Left ventricle myocardium inferior (tissue), 1 donor: ENCODE results near the gene FANCD2. TPM values are rescaled to one million over a fixed set of nuclear protein-coding genes. Genes with fewer than 3 reads are reported as not detected.
"Not testable (repeated sequence)": the region's sequence is repeated elsewhere in the genome, so short reads cannot be mapped to it uniquely, and the experiment has no call there.

ENCODE experiments used
- DNase-seq: peaks from one replicate; pipeline ENCODE4 v3.0.0-alpha.2; 2020
- H3K27ac ChIP-seq: fragments of 200-600 bp; replicated peaks from 2 replicates; pipeline ENCODE4 v1.8.0; 2021
- H3K27me3 ChIP-seq: fragments of 200-600 bp; 2 replicates; pipeline ENCODE4 v1.8.0; 2021; ENCODE audit warnings: low read depth
- H3K36me3 ChIP-seq: fragments of 200-600 bp; 2 replicates; pipeline ENCODE4 v1.8.0; 2021
- H3K4me1 ChIP-seq: fragments of 200-600 bp; 2 replicates; pipeline ENCODE4 v1.8.0; 2021
- H3K4me3 ChIP-seq: fragments of 200-600 bp; 2 replicates; pipeline ENCODE4 v1.8.0; 2021; ENCODE audit warnings: mild to moderate bottlenecking, moderate library complexity
- H3K9me3 ChIP-seq: fragments of 200-600 bp; replicated peaks from 2 replicates; pipeline ENCODE4 v1.8.0; 2021
- intact Hi-C: fragments of 100-400 bp; cut with micrococcal nuclease; formaldehyde crosslinking; loops from one replicate; pipeline ENCODE4 v1.11.0; 2022
- total RNA-seq: library from RNA; stranded (reverse); fragmentation: NEBNext Ultra II Directional; extraction: Animal tissue kit (Norgen Biotek cat#: 25700); gene quantifications from one replicate; pipeline ENCODE4 v1.2.1, GENCODE V29; 2021
- TF ChIP-seq, protein P1 (sequence below): fragments of 200-600 bp; IDR thresholded peaks from 2 replicates; pipeline ENCODE4 v1.8.0; 2021; ENCODE audit warnings: antibody characterized with exemption, mild to moderate bottlenecking, borderline replicate concordance
- donor health status: DM: no; HTN: yes; CAD: no; lungs with severe emphysema.

Gene FANCD2
- total RNA-seq, 1 donor from 2014 or later, result 0.77 TPM

DNA sequence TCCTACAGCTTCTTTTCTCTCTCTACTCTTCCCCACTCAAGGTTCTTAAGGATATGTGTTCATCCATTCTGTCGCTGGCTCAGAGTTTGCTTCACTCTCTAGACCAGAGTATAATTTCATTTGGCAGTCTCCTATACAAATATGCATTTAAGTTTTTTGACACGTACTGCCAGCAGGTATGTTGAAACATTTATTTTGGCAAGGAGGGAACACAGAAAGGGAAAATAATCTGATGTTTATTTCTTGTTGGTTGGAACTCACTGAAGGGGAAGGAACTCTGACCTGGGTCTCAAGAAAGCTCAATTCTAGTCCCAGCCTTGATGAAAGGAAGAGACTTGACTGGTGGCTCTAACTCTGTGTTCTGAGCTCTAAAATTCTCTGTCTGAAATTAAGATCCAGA, 21.6 kb downstream of the FANCD2 start:
- intact Hi-C loops, result no loop called here

DNA sequence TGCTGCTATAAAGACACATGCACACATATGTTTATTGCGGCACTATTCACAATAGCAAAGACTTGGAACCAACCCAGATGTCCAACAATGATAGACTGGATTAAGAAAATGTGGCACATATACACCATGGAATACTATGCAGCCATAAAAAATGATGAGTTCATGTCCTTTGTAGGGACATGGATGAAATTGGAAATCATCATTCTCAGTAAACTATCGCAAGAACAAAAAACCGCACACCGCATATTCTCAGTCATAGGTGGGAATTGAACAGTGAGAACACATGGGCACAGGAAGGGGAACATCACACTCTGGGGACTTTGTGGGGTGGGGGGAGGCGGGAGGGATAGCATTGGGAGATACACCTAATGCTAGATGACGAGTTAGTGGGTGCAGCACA, 26.8 kb downstream of the FANCD2 start:
- H3K36me3 ChIP-seq, DNase-seq, intact Hi-C loops, H3K4me1 ChIP-seq, H3K4me3 ChIP-seq, H3K27ac ChIP-seq, H3K27me3 ChIP-seq, H3K9me3 ChIP-seq: not testable (repeated sequence)

More for the DNA sequence above, 21.6 kb downstream of the FANCD2 start:
- Histone ChIP-seq H3K36me3 (no peaks in the 10 kb centered on the region), H3K27ac (no peak overlapping the region), H3K4me1 (no peaks in the 10 kb centered on the region), H3K27me3 (no peaks in the 10 kb centered on the region), H3K9me3 (no peaks in the 10 kb centered on the region), H3K4me3 (no peak overlapping the region)
- no peak for DNase-seq
- TF ChIP-seq, protein P1, sequence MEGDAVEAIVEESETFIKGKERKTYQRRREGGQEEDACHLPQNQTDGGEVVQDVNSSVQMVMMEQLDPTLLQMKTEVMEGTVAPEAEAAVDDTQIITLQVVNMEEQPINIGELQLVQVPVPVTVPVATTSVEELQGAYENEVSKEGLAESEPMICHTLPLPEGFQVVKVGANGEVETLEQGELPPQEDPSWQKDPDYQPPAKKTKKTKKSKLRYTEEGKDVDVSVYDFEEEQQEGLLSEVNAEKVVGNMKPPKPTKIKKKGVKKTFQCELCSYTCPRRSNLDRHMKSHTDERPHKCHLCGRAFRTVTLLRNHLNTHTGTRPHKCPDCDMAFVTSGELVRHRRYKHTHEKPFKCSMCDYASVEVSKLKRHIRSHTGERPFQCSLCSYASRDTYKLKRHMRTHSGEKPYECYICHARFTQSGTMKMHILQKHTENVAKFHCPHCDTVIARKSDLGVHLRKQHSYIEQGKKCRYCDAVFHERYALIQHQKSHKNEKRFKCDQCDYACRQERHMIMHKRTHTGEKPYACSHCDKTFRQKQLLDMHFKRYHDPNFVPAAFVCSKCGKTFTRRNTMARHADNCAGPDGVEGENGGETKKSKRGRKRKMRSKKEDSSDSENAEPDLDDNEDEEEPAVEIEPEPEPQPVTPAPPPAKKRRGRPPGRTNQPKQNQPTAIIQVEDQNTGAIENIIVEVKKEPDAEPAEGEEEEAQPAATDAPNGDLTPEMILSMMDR, result no peak

DNA sequence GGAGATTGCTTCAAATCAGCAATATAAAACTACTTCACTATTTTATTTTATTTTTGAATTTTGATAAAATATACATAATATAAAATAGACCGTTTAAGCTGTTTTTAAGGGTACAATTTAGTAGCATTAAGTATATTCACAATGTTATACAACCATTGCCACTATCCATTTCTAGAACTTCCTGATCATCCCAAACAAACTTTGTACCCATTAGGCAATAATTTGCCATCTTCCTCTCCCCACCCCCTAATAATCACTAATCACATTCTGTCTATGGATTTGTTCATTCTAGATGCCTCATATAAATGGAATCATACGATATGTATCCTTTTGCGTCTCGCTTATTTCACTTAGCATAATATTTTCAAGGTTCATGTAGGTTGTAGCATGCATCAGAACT, 28.9 kb downstream of the FANCD2 start:
- no peak overlapping the region for H3K27ac ChIP-seq
- no peaks in the 10 kb centered on the region for H3K9me3 ChIP-seq
- H3K36me3 ChIP-seq, result no peaks in the 10 kb centered on the region
- no peak overlapping the region for H3K4me3 ChIP-seq
- intact Hi-C loops, result no loop called here
- H3K4me1 ChIP-seq, result no peaks in the 10 kb centered on the region
- no peak for DNase-seq
- no peaks in the 10 kb centered on the region for H3K27me3 ChIP-seq
- TF ChIP-seq, protein P1, result no peak

DNA sequence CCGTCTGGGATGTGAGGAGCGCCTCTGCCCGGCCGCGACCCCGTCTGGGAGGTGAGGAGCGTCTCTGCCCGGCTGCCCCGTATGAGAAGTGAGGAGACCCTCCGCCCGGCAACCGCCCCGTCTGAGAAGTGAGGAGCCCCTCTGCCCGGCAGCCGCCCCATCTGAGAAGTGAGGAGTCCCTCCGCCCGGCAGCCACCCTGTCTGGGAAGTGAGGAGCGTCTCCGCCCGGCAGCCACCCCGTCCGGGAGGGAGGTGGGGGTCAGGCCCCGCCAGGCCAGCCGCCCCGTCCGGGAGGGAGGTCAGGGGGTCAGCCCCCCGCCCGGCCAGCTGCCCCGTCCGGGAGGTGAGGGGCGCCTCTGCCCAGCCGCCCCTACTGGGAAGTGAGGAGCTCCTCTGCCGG, 43.8 kb downstream of the FANCD2 start:
- DNase-seq, H3K4me3 ChIP-seq, intact Hi-C loops, H3K27me3 ChIP-seq, H3K9me3 ChIP-seq, H3K27ac ChIP-seq, H3K4me1 ChIP-seq, H3K36me3 ChIP-seq: not testable (repeated sequence)

DNA sequence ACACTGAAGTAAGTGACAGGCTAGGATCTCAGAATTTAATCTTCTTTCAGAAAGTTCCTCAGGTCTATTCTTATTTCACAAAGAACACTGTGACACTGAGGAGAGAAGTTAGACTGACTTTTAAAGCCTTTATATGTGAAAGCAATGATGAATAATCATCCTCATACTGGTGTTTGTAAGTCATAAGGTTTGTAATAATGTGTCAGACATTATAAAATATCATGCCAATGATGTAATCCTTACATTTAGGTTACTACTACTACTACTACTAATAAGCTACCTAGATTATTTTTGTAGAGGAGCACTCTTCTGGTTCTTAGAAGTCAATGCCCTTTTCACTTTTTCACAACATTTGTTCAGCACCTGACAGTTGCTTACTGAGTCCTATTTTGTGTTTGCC, 48.4 kb downstream of the FANCD2 start:
- TF ChIP-seq, protein P1, result no peak
- no peaks in the 10 kb centered on the region for H3K4me1 ChIP-seq
- DNase-seq, result no peak
- no peaks in the 10 kb centered on the region for H3K36me3 ChIP-seq
- no peak overlapping the region for H3K27ac ChIP-seq
- no peaks in the 10 kb centered on the region for H3K27me3 ChIP-seq
- no peaks in the 10 kb centered on the region for H3K9me3 ChIP-seq
- intact Hi-C loops, result no loop called here
- H3K4me3 ChIP-seq, result no peak overlapping the region

DNA sequence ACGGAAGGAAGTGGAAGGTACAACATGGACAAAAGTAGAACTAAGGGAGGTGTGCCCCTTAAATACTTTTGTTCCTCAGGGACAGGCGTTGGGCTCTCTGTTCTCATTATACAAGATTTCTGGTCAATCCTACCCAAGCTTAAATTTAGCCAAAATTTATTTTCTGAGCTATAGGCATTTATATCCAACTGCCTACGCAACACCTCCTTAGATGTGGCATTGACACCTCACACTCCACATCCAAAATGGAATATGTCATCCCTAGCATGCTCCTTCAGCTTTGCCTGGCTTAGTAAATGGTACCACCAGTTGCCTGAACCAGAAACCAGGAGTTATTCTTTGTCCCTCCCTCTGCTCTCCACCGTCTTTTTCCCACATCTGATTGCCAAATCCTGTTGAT, 55.6 kb downstream of the FANCD2 start:
- H3K4me3 ChIP-seq, result no peak overlapping the region
- no peak overlapping the region for H3K27ac ChIP-seq
- no peaks in the 10 kb centered on the region for H3K9me3 ChIP-seq
- H3K27me3 ChIP-seq, result no peaks in the 10 kb centered on the region
- TF ChIP-seq, protein P1, result no peak
- no peaks in the 10 kb centered on the region for H3K4me1 ChIP-seq
- H3K36me3 ChIP-seq, result no peaks in the 10 kb centered on the region
- no peak for DNase-seq
- intact Hi-C loops, result no loop called here

DNA sequence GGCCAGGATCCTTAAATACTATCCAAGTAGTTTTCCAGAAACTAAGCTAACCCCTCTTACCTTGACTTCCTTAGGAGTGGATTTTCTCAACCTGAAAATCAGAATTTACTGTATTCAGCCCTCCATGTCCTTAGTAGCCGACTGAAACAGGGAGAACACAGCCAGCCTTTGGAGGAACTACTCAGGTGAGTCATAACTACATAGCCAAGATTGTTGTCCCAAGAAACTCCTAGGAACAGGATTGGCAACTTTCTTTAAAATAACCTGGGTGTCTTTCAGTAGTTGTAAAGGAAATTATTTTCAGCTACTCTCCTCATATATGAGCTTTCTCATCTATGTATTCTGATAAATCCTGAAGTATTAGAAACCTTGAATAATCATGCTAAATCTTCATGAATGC, 59.5 kb downstream of the FANCD2 start:
- H3K4me1 ChIP-seq, result no peaks in the 10 kb centered on the region
- no peaks in the 10 kb centered on the region for H3K9me3 ChIP-seq
- no peak overlapping the region for H3K27ac ChIP-seq
- TF ChIP-seq, protein P1, result no peak
- H3K27me3 ChIP-seq, result no peaks in the 10 kb centered on the region
- no peak overlapping the region for H3K4me3 ChIP-seq
- no peaks in the 10 kb centered on the region for H3K36me3 ChIP-seq
- intact Hi-C loops, result no loop called here
- no peak for DNase-seq
